ENCODE results near the gene HDAC4. TPM values are rescaled to one million over a fixed set of nuclear protein-coding genes. Genes with fewer than 3 reads are reported as not detected.

Gene HDAC4
- total and polyA plus RNA-seq, 2 donors (not counting 1 experiment from before 2014, with no cell fraction given), result 13.5 to 46.0 TPM

DNA sequence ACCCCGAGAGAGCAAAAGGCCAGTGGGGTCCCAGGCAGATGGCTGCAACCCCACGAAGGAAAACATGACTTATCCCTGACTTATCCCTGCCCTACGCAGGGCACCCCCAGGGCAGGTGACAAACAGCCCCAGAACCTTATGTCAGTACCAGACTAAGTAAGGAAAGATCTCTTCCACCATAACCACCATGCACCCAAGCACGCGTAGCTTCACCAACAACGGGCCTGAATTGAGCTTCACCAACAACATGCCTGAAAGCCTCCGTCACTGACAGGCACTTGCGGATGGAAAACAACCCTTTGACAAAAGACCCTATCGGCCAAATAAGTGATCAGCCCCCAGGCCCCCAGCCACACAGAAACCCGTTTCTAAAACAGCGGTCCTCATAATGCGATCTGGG, 34.1 kb downstream of the HDAC4 start:
- Mint-ChIP-seq H3K4me1 (peaks cover 15% of the 10 kb centered on the region), H3K4me3 (no peak overlapping the region), H3K27me3 (no peaks in the 10 kb centered on the region), H3K9me3 (ENCODE audit: insufficient read depth) (no peaks in the 10 kb centered on the region), H3K27ac (no peak overlapping the region)
- peaks cover 20 to 32% of the 10 kb centered on the region in 2 donors for H3K4me1 ChIP-seq (ENCODE audit: control insufficient read depth in 2 of 2, insufficient read depth in 2 of 2, low read length in 2 of 2)
- no peak overlapping the region for H3K27ac ChIP-seq (ENCODE audit: low read length in 2 of 2)
- H3K9ac ChIP-seq (ENCODE audit: low read length), result no peak overlapping the region
- no peaks in the 10 kb centered on the region for H3K36me3 ChIP-seq (replicated peaks in 1 of 2; ENCODE audit: control extremely low read depth in 1 of 2, control insufficient read depth in 1 of 2, extremely low read depth in 1 of 2, insufficient read depth in 2 of 2, low read length in 1 of 2)
- H3K27me3 ChIP-seq (replicated peaks in 1 of 4; ENCODE audit: control extremely low read depth in 1 of 4, control insufficient read depth in 3 of 4, insufficient read depth in 4 of 4, low read length in 3 of 4), result no peaks in the 10 kb centered on the region
- no peaks in the 10 kb centered on the region for H4K20me1 ChIP-seq (ENCODE audit: control insufficient read depth, insufficient read depth, low read length, poor library complexity, severe bottlenecking)
- intact Hi-C loops (cut with micrococcal nuclease), result no loop called here
- no peak for TF ChIP-seq EZH2 (IDR thresholded peaks at IDR 0.05; ENCODE audit: borderline replicate concordance, insufficient read depth, low read depth, low read length, poor library complexity, severe bottlenecking)
- TF ChIP-seq, protein P1, sequence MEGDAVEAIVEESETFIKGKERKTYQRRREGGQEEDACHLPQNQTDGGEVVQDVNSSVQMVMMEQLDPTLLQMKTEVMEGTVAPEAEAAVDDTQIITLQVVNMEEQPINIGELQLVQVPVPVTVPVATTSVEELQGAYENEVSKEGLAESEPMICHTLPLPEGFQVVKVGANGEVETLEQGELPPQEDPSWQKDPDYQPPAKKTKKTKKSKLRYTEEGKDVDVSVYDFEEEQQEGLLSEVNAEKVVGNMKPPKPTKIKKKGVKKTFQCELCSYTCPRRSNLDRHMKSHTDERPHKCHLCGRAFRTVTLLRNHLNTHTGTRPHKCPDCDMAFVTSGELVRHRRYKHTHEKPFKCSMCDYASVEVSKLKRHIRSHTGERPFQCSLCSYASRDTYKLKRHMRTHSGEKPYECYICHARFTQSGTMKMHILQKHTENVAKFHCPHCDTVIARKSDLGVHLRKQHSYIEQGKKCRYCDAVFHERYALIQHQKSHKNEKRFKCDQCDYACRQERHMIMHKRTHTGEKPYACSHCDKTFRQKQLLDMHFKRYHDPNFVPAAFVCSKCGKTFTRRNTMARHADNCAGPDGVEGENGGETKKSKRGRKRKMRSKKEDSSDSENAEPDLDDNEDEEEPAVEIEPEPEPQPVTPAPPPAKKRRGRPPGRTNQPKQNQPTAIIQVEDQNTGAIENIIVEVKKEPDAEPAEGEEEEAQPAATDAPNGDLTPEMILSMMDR (IDR thresholded peaks at IDR 0.05), result no peak
- no peak for DNase-seq
- H3K9me3 ChIP-seq (ENCODE audit: control extremely low read depth in 1 of 3, control insufficient read depth in 2 of 3, insufficient read depth in 1 of 3, low read length in 2 of 3), result peaks cover 0 to 4% (median 0%) of the 10 kb centered on the region in 3 donors
- ATAC-seq (ENCODE audit: low read depth), result no peak
- peaks cover 48% of the 10 kb centered on the region for H3K79me2 ChIP-seq (ENCODE audit: control insufficient read depth, insufficient read depth, low read length)
- CTCF ChIA-PET, result no interaction called here
- POLR2A ChIA-PET, result no interaction called here
- H3K4me2 ChIP-seq (replicated peaks; ENCODE audit: low read depth, low read length, poor library complexity, severe bottlenecking), result no peak overlapping the region
- no peak overlapping the region for H3K4me3 ChIP-seq (ENCODE audit: control extremely low read depth in 1 of 5, extremely low read depth in 1 of 5, insufficient read depth in 1 of 5, low read depth in 2 of 5, low read length in 4 of 5)
- H2AFZ ChIP-seq (ENCODE audit: insufficient read depth, low read depth, low read length, poor library complexity, severe bottlenecking), result no peak overlapping the region
- 96% methylated on average over 9 of the region's 12 CpGs for WGBS (ENCODE audit: insufficient coverage)

DNA sequence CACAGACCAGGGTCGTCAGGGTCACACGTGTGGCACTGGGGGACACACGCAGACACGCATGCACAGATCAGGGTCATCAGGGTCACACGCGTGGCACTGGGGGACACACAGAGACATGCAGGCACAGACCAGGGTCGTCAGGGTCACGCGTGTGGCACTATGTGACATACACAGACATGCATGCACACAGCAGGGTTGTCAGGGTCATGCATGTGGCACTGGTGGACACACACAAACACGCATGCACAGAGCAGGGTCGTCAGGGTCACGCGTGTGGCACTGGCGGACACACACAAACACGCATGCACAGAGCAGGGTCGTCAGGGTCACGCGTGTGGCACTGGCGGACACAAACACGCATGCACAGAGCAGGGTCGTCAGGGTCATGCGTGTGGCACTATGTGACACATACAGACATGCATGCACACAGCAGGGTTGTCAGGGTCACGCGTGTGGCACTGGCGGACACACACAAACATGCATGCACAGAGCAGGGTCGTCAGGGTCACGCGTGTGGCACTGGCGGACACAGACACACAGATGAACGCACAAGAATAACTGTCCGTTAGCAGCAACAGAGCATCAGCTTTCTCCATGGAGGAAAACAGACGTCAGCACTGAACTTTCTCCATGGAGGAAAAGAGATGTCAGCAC, 34.9 kb downstream of the HDAC4 start:
- Histone ChIP-seq H3K79me2 (ENCODE audit: control insufficient read depth, insufficient read depth, low read length) (peaks cover 49% of the 10 kb centered on the region), H3K4me3 (ENCODE audit: control extremely low read depth in 1 of 5, extremely low read depth in 1 of 5, insufficient read depth in 1 of 5, low read depth in 2 of 5, low read length in 4 of 5) (no peak overlapping the region), H3K4me2 (replicated peaks; ENCODE audit: low read depth, low read length, poor library complexity, severe bottlenecking) (no peak overlapping the region), H3K9ac (ENCODE audit: low read length) (no peak overlapping the region), H3K36me3 (replicated peaks in 1 of 2; ENCODE audit: control extremely low read depth in 1 of 2, control insufficient read depth in 1 of 2, extremely low read depth in 1 of 2, insufficient read depth in 2 of 2, low read length in 1 of 2) (no peaks in the 10 kb centered on the region), H3K4me1 (ENCODE audit: control insufficient read depth in 2 of 2, insufficient read depth in 2 of 2, low read length in 2 of 2) (peaks cover 19 to 28% of the 10 kb centered on the region in 2 donors), H3K9me3 (ENCODE audit: control extremely low read depth in 1 of 3, control insufficient read depth in 2 of 3, insufficient read depth in 1 of 3, low read length in 2 of 3) (peaks cover 0 to 4% (median 0%) of the 10 kb centered on the region in 3 donors), H2AFZ (ENCODE audit: insufficient read depth, low read depth, low read length, poor library complexity, severe bottlenecking) (no peak overlapping the region), H3K27ac (ENCODE audit: low read length in 2 of 2) (no peak overlapping the region), H3K27me3 (replicated peaks in 1 of 4; ENCODE audit: control extremely low read depth in 1 of 4, control insufficient read depth in 3 of 4, insufficient read depth in 4 of 4, low read length in 3 of 4) (no peaks in the 10 kb centered on the region), H4K20me1 (ENCODE audit: control insufficient read depth, insufficient read depth, low read length, poor library complexity, severe bottlenecking) (no peaks in the 10 kb centered on the region)
- Mint-ChIP-seq H3K9me3 (ENCODE audit: insufficient read depth) (no peaks in the 10 kb centered on the region), H3K27ac (no peak overlapping the region), H3K4me3 (no peak overlapping the region), H3K27me3 (no peaks in the 10 kb centered on the region), H3K4me1 (peaks cover 15% of the 10 kb centered on the region)
- DNase-seq, result no peak
- intact Hi-C loops (cut with micrococcal nuclease), result no loop called here
- ChIA-PET CTCF (no interaction called here), POLR2A (no interaction called here)
- WGBS (ENCODE audit: insufficient coverage), result 97% methylated on average over 32 of the region's 32 CpGs
- ATAC-seq (ENCODE audit: low read depth), result no peak
- TF ChIP-seq, protein P1 (IDR thresholded peaks at IDR 0.05), result no peak
- no peak for TF ChIP-seq EZH2 (IDR thresholded peaks at IDR 0.05; ENCODE audit: borderline replicate concordance, insufficient read depth, low read depth, low read length, poor library complexity, severe bottlenecking)
